ENCODE results near the gene CKMT1A.
"Not testable (repeated sequence)": the region's sequence is repeated elsewhere in the genome, so short reads cannot be mapped to it uniquely, and the experiment has no call there.

GRCh38 chr15:43659727-43660126 lies 33.9 kb upstream of the CKMT1A start:
- TF ChIP-seq BCLAF1 (IDR thresholded peaks at IDR 0.05); CTCF (IDR thresholded peaks at IDR 0.05 in 2 of 3, conservative IDR thresholded peaks at IDR 0.05 in 1 of 3; ENCODE audit: control insufficient read depth in 2 of 3, extremely low read depth in 1 of 3, insufficient read depth in 1 of 3, low read depth in 3 of 3, low read length in 3 of 3); POLR2A (IDR thresholded peaks at IDR 0.05; ENCODE audit: low read depth, low read length); BACH1 (IDR thresholded peaks at IDR 0.05; ENCODE audit: borderline replicate concordance): not testable (repeated sequence)
